Measurements from ENCODE around the gene SPARC. TPM values are rescaled to one million over a fixed set of nuclear protein-coding genes. Genes with fewer than 3 reads are reported as not detected.

SPARC gene
- total RNA-seq, 4 donors from 2014 or later, result 47.6 to 177 (median 68.6) TPM

- TF ChIP-seq POLR2A (IDR thresholded peaks at IDR 0.05), result no peak
- TF ChIP-seq, protein P1, sequence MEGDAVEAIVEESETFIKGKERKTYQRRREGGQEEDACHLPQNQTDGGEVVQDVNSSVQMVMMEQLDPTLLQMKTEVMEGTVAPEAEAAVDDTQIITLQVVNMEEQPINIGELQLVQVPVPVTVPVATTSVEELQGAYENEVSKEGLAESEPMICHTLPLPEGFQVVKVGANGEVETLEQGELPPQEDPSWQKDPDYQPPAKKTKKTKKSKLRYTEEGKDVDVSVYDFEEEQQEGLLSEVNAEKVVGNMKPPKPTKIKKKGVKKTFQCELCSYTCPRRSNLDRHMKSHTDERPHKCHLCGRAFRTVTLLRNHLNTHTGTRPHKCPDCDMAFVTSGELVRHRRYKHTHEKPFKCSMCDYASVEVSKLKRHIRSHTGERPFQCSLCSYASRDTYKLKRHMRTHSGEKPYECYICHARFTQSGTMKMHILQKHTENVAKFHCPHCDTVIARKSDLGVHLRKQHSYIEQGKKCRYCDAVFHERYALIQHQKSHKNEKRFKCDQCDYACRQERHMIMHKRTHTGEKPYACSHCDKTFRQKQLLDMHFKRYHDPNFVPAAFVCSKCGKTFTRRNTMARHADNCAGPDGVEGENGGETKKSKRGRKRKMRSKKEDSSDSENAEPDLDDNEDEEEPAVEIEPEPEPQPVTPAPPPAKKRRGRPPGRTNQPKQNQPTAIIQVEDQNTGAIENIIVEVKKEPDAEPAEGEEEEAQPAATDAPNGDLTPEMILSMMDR (IDR thresholded peaks at IDR 0.05), result no peak
- no peak for DNase-seq
- peak overlapping the region; percentile 11 to 55 (median 44) for H3K27ac ChIP-seq
- H3K36me3 ChIP-seq, result peaks cover 0 to 29% (median 0%) of the 10 kb centered on the region in 3 donors
- H3K9me3 ChIP-seq, result no peaks in the 10 kb centered on the region
- peaks cover 0 to 20% (median 3%) of the 10 kb centered on the region in 4 donors for H3K4me1 ChIP-seq
- H3K27me3 ChIP-seq, result no peaks in the 10 kb centered on the region
- no peak overlapping the region for H3K4me3 ChIP-seq
These were observed 21.8 kb downstream of the SPARC start for GRCh38 chr5:151664694-151665585.

DNA sequence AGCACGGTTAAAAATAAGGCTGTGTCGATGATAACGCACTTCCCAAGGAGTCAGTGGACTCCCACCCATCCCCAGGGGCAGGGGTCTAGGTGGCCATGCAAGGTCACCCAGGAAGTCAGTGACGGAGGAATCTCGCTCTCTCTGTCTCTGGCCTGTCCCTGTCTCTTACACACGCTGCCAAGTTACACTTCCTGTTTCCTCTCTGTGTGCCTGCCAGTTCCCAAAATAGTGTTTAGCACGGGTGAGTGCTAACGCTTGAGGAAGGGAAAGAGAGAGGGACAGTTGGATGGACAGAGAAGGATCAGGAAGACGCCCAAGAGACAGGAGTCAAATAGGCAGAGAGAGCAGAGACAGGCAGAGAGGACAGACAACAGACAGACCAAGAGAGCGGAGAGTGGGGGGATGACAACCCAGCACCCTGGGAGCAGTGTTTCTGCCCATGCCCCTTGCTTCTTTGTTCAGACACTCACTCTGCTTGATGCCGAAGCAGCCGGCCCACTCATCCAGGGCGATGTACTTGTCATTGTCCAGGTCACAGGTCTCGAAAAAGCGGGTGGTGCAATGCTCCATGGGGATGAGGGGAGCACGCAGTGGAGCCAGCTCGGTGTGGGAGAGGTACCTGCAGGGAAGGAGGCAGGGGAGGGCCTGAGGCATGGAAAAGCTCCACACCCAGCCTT is 23.0 kb downstream of the SPARC start:
- Histone ChIP-seq H3K27ac (peak overlapping the region; percentile 11 to 55 (median 45)), H3K9me3 (no peaks in the 10 kb centered on the region), H3K27me3 (no peaks in the 10 kb centered on the region), H3K36me3 (peaks cover 0 to 23% (median 0%) of the 10 kb centered on the region in 3 donors), H3K4me1 (peaks cover 0 to 20% (median 3%) of the 10 kb centered on the region in 4 donors), H3K4me3 (no peak overlapping the region)
- DNase-seq, result no peak
- no peak for TF ChIP-seq POLR2A (IDR thresholded peaks at IDR 0.05)
- TF ChIP-seq, protein P1 (IDR thresholded peaks at IDR 0.05), result no peak

DNA sequence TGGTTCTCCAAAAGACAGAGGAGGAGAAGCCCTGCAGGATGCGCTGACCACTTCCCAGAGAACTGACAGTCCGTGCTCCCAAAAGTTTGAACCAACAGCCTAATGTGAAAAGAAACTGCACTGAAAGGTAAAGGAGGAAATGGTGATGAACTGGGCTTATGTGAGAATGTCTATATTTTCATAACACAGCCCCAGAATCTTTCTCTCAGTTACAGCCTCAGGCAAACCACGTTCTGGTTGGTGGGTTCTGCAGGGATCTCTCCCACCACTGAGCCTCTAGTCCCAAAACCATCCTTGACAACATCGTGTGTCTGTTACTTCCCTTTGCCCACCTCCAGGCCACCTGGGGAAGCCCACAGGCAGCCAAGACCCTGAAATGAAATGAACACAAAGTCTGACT is 23.9 kb downstream of the SPARC start:
- H3K27ac ChIP-seq, result peak overlapping the region in 1 of 4 donors; percentile 43

GRCh38 chr5:151661968-151662732 is 24.6 kb downstream of the SPARC start:
- TF ChIP-seq POLR2A (IDR thresholded peaks at IDR 0.05), result no peak
- TF ChIP-seq, protein P1 (IDR thresholded peaks at IDR 0.05), result no peak
- Histone ChIP-seq H3K4me3 (no peak overlapping the region), H3K27ac (no peak overlapping the region), H3K27me3 (no peaks in the 10 kb centered on the region), H3K9me3 (no peaks in the 10 kb centered on the region), H3K36me3 (peaks cover 0 to 15% (median 0%) of the 10 kb centered on the region in 3 donors), H3K4me1 (peaks cover 0 to 20% (median 3%) of the 10 kb centered on the region in 4 donors)
- no peak for DNase-seq

More for the DNA sequence above, 23.9 kb downstream of the SPARC start:
- no peak for DNase-seq
- TF ChIP-seq, protein P1 (IDR thresholded peaks at IDR 0.05), result no peak
- TF ChIP-seq POLR2A (IDR thresholded peaks at IDR 0.05), result no peak
- Histone ChIP-seq H3K4me3 (no peak overlapping the region), H3K9me3 (no peaks in the 10 kb centered on the region), H3K4me1 (peaks cover 0 to 20% (median 3%) of the 10 kb centered on the region in 4 donors), H3K27me3 (no peaks in the 10 kb centered on the region), H3K36me3 (peaks cover 0 to 22% (median 0%) of the 10 kb centered on the region in 3 donors)

Data from Peyer's patch (tissue), 4 donors.